CD14-positive monocyte (primary cell): ENCODE data around the gene SMNDC1. TPM values are rescaled to one million over a fixed set of nuclear protein-coding genes. Genes with fewer than 3 reads are reported as not detected.

Experiments used
- DNase-seq, 3 donors: peaks; one replicate each; pipeline ENCODE4 v3.0.0-alpha.2; 2011 to 2022
- H2AFZ ChIP-seq: 2 replicates; pipeline ENCODE4 v1.6.0; 2012; ENCODE audit warnings: mild to moderate bottlenecking, low read depth, low read length, inconsistent platforms; ENCODE audit not compliant: insufficient read depth, poor library complexity, severe bottlenecking
- H3K27ac ChIP-seq, 2 donors: 1 replicate in 1 of 2; 2 replicates in 1 of 2; pipeline ENCODE4 v1.5.1; 2012 to 2013; ENCODE audit warnings: low read length in 2 of 2, control low read depth in 1 of 2, inconsistent platforms in 1 of 2, low read depth in 1 of 2, mild to moderate bottlenecking in 1 of 2
- H3K27me3 ChIP-seq, 2 donors: one replicate each; pipeline versions ENCODE4 v1.6.0 to v1.6.1; 2011 to 2013; ENCODE audit warnings: low read length in 2 of 2; ENCODE audit not compliant: control insufficient read depth in 2 of 2, insufficient read depth in 2 of 2
- H3K36me3 ChIP-seq, 2 donors: replicated peaks in 1 of 2; 1 replicate in 1 of 2; 2 replicates in 1 of 2; pipeline versions ENCODE4 v1.5.1 to v1.6.1; 2012 to 2013; ENCODE audit warnings: low read length in 2 of 2, control low read depth in 1 of 2, inconsistent platforms in 1 of 2, mild to moderate bottlenecking in 1 of 2; ENCODE audit not compliant: insufficient read depth in 2 of 2, control insufficient read depth in 1 of 2
- H3K4me1 ChIP-seq, 2 donors: 1 replicate in 1 of 2; 2 replicates in 1 of 2; pipeline versions ENCODE4 v1.5.1 to v1.6.1; 2012 to 2013; ENCODE audit warnings: low read length in 2 of 2, control low read depth in 1 of 2, inconsistent platforms in 1 of 2, mild to moderate bottlenecking in 1 of 2, moderate library complexity in 1 of 2; ENCODE audit not compliant: insufficient read depth in 2 of 2, control insufficient read depth in 1 of 2
- H3K4me2 ChIP-seq: replicated peaks from 2 replicates; pipeline ENCODE3; 2012; ENCODE audit warnings: low read length, moderate library complexity, mild to moderate bottlenecking; ENCODE audit not compliant: poor library complexity, severe bottlenecking; ENCODE audit errors: extremely low read depth
- H3K4me3 ChIP-seq, 3 experiments: fragments of 200-600 bp in 1 of 3; sonication (generic) in 1 of 3; replicated peaks in 1 of 3; 1 replicate in 2 of 3; 2 replicates in 1 of 3; pipeline ENCODE4 v1.5.1; 2011 to 2013; ENCODE audit warnings: low read length in 3 of 3, mild to moderate bottlenecking in 3 of 3, control low read depth in 2 of 3, low read depth in 2 of 3, inconsistent platforms in 1 of 3, moderate library complexity in 1 of 3
- H3K79me2 ChIP-seq: 2 replicates; pipeline ENCODE4 v1.6.0; 2012; ENCODE audit warnings: mild to moderate bottlenecking, control low read depth, inconsistent platforms, low read length, moderate library complexity; ENCODE audit not compliant: insufficient read depth
- H3K9ac ChIP-seq: 2 replicates; pipeline ENCODE4 v1.6.0; 2017; ENCODE audit warnings: low read length, mild to moderate bottlenecking; ENCODE audit not compliant: insufficient read depth, poor library complexity, severe bottlenecking
- H3K9me3 ChIP-seq, 2 donors: replicated peaks in 1 of 2; 1 replicate in 1 of 2; 2 replicates in 1 of 2; pipeline versions ENCODE4 v1.5.1 to v1.6.1; 2012 to 2013; ENCODE audit warnings: low read length in 2 of 2, control low read depth in 1 of 2; ENCODE audit not compliant: control insufficient read depth in 1 of 2, insufficient read depth in 1 of 2
- H4K20me1 ChIP-seq: 2 replicates; pipeline ENCODE4 v1.6.0; 2012; ENCODE audit warnings: mild to moderate bottlenecking, low read length, control low read depth, moderate library complexity; ENCODE audit not compliant: insufficient read depth
- H3K27ac Mint-ChIP-seq, 7 donors: one replicate each; pipeline ENCODE4 v1.8.0; 2020; ENCODE audit warnings: mild to moderate bottlenecking in 7 of 7, mixed read lengths in 7 of 7, moderate library complexity in 6 of 7, inconsistent platforms in 2 of 7
- H3K27me3 Mint-ChIP-seq, 3 donors: one replicate each; pipeline ENCODE4 v1.8.0; 2021 to 2022; ENCODE audit warnings: low read depth in 3 of 3, mild to moderate bottlenecking in 3 of 3, mixed read lengths in 3 of 3, moderate library complexity in 3 of 3, inconsistent platforms in 1 of 3
- H3K36me3 Mint-ChIP-seq, 2 donors: one replicate each; pipeline ENCODE4 v1.8.0; 2020; ENCODE audit warnings: mixed read lengths in 2 of 2, inconsistent platforms in 1 of 2, mild to moderate bottlenecking in 1 of 2
- H3K4me1 Mint-ChIP-seq: one replicate; pipeline ENCODE4 v1.8.0; 2020; ENCODE audit warnings: mild to moderate bottlenecking, mixed read lengths
- H3K4me3 Mint-ChIP-seq, 2 donors: one replicate each; pipeline ENCODE4 v1.8.0; 2020; ENCODE audit warnings: mild to moderate bottlenecking in 2 of 2, mixed read lengths in 2 of 2, moderate library complexity in 1 of 2
- H3K9me3 Mint-ChIP-seq, 7 donors: one replicate each; pipeline ENCODE4 v1.8.0; 2020 to 2022; ENCODE audit warnings: mixed read lengths in 7 of 7, mild to moderate bottlenecking in 6 of 7, moderate library complexity in 6 of 7, inconsistent platforms in 2 of 7
- WGBS: methylation state at CpG from one replicate; pipeline ENCODE4 v1.1.5; 2013; ENCODE audit warnings: missing lambda C conversion rate; ENCODE audit not compliant: insufficient coverage; 5-methylcytosine and 5-hydroxymethylcytosine counted together
- intact Hi-C, 2 donors: fragments of 100-400 bp; cut with micrococcal nuclease; formaldehyde crosslinking; loops; one replicate each; pipeline versions ENCODE4 v1.15.0 to v1.15.1; 2023
- polyA plus RNA-seq, 3 donors: library from polyadenylated mRNA; depleted of rRNA in 1 of 3; unstranded in 2 of 3; stranded (reverse) in 1 of 3; fragments of 300-500 nt in 2 of 3; fragments of >200 nt in 1 of 3; fragmentation: Illumina TruSeq in 2 of 3; gene quantifications; 1 replicate in 2 of 3; 2 replicates in 1 of 3; pipeline ENCODE4 v1.2.3, GENCODE V29; 2012 to 2021
- TF ChIP-seq, protein P1 (sequence below): fragments of 200-600 bp; IDR thresholded peaks from one replicate; pipeline ENCODE4 v1.8.0; 2022; ENCODE audit warnings: antibody characterized with exemption, mild to moderate bottlenecking

SMNDC1 gene
- polyA plus RNA-seq, 3 donors, result 15.6 to 18.2 (median 16.4) TPM

DNA sequence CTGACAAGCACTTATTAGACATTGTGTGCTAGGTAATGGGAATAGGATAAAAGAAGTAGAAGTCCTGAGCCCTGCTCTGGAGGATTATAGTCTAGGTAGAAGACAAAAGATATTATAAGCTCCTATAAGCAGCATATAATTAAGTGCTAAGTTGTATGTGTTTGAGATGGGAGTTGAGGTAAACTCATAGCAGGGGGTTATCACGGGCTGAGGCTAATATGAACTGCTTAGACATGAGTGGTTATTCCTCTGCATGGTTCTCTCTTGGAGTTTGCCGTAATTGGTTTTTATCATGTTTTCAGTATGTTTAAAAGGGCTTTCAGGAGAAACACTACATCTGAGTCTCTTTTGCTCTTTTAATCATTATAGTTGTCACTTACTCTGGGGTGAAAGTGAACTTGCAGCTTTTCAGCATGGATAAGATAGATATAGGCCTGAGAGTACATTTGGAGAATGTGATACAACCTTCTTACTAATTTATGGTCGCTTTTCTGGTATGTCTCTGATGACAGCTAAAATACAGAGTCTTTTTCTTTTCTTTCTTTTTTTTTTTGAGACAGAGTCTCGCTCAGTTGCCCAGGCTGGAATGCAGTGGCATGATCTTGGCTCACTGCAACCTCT lies 39.0 kb downstream of the SMNDC1 start:
- no peak overlapping the region for H3K27ac ChIP-seq
- Mint-ChIP-seq H3K27me3 (no peaks in the 10 kb centered on the region), H3K36me3 (peaks cover 3 to 20% of the 10 kb centered on the region in 2 donors), H3K27ac (no peak overlapping the region), H3K4me3 (no peak overlapping the region), H3K4me1 (peaks cover 21% of the 10 kb centered on the region), H3K9me3 (no peaks in the 10 kb centered on the region)
- no peak overlapping the region for H3K4me2 ChIP-seq
- no peak overlapping the region for H3K4me3 ChIP-seq
- no peak for DNase-seq
- H4K20me1 ChIP-seq, result no peaks in the 10 kb centered on the region
- TF ChIP-seq, protein P1, sequence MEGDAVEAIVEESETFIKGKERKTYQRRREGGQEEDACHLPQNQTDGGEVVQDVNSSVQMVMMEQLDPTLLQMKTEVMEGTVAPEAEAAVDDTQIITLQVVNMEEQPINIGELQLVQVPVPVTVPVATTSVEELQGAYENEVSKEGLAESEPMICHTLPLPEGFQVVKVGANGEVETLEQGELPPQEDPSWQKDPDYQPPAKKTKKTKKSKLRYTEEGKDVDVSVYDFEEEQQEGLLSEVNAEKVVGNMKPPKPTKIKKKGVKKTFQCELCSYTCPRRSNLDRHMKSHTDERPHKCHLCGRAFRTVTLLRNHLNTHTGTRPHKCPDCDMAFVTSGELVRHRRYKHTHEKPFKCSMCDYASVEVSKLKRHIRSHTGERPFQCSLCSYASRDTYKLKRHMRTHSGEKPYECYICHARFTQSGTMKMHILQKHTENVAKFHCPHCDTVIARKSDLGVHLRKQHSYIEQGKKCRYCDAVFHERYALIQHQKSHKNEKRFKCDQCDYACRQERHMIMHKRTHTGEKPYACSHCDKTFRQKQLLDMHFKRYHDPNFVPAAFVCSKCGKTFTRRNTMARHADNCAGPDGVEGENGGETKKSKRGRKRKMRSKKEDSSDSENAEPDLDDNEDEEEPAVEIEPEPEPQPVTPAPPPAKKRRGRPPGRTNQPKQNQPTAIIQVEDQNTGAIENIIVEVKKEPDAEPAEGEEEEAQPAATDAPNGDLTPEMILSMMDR, result no peak
- peaks cover 13% of the 10 kb centered on the region for H3K79me2 ChIP-seq
- intact Hi-C loops, result no loop called here
- WGBS, result 100% methylated on average over 2 of the region's 4 CpGs
- no peak overlapping the region for H3K9ac ChIP-seq
- H3K27me3 ChIP-seq, result no peaks in the 10 kb centered on the region
- no peaks in the 10 kb centered on the region for H3K9me3 ChIP-seq
- peaks cover 13 to 16% of the 10 kb centered on the region in 2 donors for H3K4me1 ChIP-seq
- H2AFZ ChIP-seq, result no peak overlapping the region
- no peaks in the 10 kb centered on the region for H3K36me3 ChIP-seq

DNA sequence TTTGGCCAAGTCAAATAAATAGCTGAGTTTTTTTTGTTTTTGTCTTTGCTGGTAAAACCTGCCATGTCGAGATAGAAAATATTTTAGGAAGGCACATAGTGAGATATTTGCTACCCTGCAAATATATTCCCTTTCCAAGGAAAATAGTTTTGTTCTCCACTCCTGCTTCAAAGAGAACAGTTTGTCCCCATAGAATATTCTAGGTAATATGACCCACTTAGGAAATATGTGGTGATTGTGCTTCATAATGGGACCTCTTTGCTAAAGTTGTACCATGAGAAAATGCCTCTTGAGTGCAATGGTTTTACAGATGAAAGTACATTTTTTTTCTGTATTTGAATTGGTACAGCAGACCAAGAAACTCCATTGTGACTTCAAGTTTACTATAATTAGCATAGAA lies 41.6 kb downstream of the SMNDC1 start:
- H3K9me3 Mint-ChIP-seq, result no peaks in the 10 kb centered on the region
- H3K4me3 Mint-ChIP-seq, result no peak overlapping the region
- H3K27ac Mint-ChIP-seq, result no peak overlapping the region
- no peaks in the 10 kb centered on the region for H3K27me3 ChIP-seq
- H3K79me2 ChIP-seq, result no peaks in the 10 kb centered on the region
- peaks cover 2% of the 10 kb centered on the region for H3K4me1 Mint-ChIP-seq
- H3K4me1 ChIP-seq, result no peaks in the 10 kb centered on the region
- H3K4me2 ChIP-seq, result no peak overlapping the region
- intact Hi-C loops, result no loop called here
- WGBS, result no CpG with 5 or more reads among the region's 1 CpG
- peaks cover 3 to 25% of the 10 kb centered on the region in 2 donors for H3K36me3 Mint-ChIP-seq
- TF ChIP-seq, protein P1, result no peak
- H3K27ac ChIP-seq, result no peak overlapping the region
- no peaks in the 10 kb centered on the region for H3K36me3 ChIP-seq
- no peak for DNase-seq
- H2AFZ ChIP-seq, result no peak overlapping the region
- no peaks in the 10 kb centered on the region for H4K20me1 ChIP-seq
- H3K27me3 Mint-ChIP-seq, result no peaks in the 10 kb centered on the region
- H3K4me3 ChIP-seq, result no peak overlapping the region
- no peaks in the 10 kb centered on the region for H3K9me3 ChIP-seq
- H3K9ac ChIP-seq, result no peak overlapping the region
